Measurements from ENCODE around the gene BRINP2.
A peak's percentile ranks its signal among the peaks of the same experiment; 100 is the strongest.

BRINP2 gene

DNA sequence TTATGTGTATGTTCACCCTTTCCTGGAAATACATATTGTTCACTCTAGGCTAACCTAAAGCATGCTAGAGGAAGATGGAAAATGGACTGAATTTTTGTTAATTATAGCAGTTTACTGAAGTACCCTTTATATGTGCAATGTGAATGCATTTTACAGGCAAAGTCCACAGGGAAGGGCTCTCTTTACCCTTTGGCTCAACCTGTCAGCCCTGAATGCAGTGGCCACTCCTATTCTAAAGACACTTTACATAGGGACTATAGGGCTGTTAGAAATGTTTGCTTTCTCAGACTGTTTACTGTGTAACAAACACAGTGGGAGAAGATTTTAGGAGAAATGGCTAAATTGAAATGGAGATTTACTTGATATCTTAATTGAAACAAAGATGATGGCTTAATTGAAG lies 78.5 kb downstream of the BRINP2 start:
- DNase-seq (ENCODE audit: low spot score) = no peak

DNA sequence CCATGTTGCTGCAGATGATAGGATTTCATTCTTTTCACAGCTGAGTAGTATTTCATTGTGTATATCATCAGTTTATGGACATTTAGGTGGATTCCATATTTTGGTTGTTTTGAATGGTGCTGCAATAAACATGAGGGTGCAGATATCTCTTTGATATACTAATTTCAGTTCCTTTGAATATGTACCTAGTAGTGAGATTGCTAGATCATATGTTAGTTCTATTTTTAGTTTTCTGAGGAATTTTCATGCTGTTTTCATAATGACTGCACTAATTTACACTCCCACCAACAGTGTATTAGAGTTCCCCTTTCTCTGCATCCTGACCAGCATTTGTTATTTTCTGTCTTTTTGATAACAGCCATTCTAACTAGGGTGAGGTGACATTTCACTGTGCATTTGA lies 82.1 kb downstream of the BRINP2 start:
- TF ChIP-seq, protein P1, sequence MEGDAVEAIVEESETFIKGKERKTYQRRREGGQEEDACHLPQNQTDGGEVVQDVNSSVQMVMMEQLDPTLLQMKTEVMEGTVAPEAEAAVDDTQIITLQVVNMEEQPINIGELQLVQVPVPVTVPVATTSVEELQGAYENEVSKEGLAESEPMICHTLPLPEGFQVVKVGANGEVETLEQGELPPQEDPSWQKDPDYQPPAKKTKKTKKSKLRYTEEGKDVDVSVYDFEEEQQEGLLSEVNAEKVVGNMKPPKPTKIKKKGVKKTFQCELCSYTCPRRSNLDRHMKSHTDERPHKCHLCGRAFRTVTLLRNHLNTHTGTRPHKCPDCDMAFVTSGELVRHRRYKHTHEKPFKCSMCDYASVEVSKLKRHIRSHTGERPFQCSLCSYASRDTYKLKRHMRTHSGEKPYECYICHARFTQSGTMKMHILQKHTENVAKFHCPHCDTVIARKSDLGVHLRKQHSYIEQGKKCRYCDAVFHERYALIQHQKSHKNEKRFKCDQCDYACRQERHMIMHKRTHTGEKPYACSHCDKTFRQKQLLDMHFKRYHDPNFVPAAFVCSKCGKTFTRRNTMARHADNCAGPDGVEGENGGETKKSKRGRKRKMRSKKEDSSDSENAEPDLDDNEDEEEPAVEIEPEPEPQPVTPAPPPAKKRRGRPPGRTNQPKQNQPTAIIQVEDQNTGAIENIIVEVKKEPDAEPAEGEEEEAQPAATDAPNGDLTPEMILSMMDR (conservative IDR thresholded peaks at IDR 0.05; ENCODE audit: low read depth) = no peak
- POLR2A ChIA-PET (ENCODE audit: low non-redundant PET) = no interaction called here
- CTCF ChIA-PET = no interaction called here
- no peak for DNase-seq (ENCODE audit: low spot score)
- H3K27ac ChIP-seq = no peak overlapping the region

More for the DNA sequence above, 78.5 kb downstream of the BRINP2 start:
- CTCF ChIA-PET = no interaction called here
- POLR2A ChIA-PET (ENCODE audit: low non-redundant PET) = no interaction called here
- no peak overlapping the region for H3K27ac ChIP-seq
- TF ChIP-seq, protein P1 (conservative IDR thresholded peaks at IDR 0.05; ENCODE audit: low read depth) = no peak

DNA sequence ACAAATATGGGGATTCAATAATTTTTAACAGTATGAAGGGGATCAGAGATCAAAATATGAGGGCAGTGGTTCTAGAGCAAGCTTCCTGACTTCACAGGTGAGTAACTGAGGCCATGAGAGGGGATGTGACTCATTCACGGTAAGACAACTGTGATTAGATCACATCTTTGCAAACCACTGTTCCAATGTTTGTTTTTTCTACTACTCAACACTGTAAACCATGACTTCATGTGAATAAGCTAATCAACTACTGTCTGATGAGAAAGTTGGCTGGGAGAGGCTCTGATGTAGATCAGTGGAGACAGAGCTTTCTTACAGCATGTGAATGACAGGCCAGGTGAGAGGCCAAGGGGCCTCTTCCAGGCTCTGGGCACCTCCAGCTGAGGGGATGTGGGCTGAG lies 84.7 kb downstream of the BRINP2 start:
- POLR2A ChIA-PET (ENCODE audit: low non-redundant PET) = no interaction called here
- peak; percentile 81 for DNase-seq (ENCODE audit: low spot score)
- TF ChIP-seq, protein P1 (conservative IDR thresholded peaks at IDR 0.05; ENCODE audit: low read depth) = no peak
- no peak overlapping the region for H3K27ac ChIP-seq
- CTCF ChIA-PET = interaction anchor here (0.5 kb wide), 1 partner anchor 196 kb away, joined by 4 read pairs; no protein-coding TSS in a partner anchor

GRCh38 chr1:177256153-177257075 lies 85.7 kb downstream of the BRINP2 start:
- ChIA-PET POLR2A (ENCODE audit: low non-redundant PET) (no interaction called here), CTCF (interaction anchor here (0.5 kb wide), 1 partner anchor 195 kb away, joined by 4 read pairs; no protein-coding TSS in a partner anchor)
- peak; percentile 76 for DNase-seq (ENCODE audit: low spot score)
- TF ChIP-seq, protein P1 (conservative IDR thresholded peaks at IDR 0.05; ENCODE audit: low read depth) = no peak
- H3K27ac ChIP-seq = no peak overlapping the region

DNA sequence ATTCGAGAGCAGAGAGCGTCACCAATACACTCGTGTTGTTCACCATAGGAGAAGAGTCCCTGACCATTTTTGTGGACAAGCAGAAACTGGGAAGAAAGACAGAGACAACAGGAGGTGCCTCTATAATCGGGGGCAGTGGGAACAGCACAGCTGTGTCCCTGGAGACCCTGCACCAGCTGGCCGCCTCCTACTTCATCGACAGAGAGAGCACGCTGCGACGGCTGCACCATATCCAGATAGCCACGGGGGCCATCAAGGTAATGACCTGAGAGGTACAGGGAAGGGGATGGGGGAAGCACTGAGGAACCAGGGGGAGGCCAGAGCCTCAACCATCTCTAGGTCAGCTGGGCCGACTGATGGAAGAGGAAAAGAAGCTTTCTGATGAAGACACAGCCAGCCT lies 86.4 kb downstream of the BRINP2 start:
- DNase-seq (ENCODE audit: low spot score) = no peak
- H3K27ac ChIP-seq = no peak overlapping the region
- TF ChIP-seq, protein P1 (conservative IDR thresholded peaks at IDR 0.05; ENCODE audit: low read depth) = no peak
- CTCF ChIA-PET = no interaction called here
- POLR2A ChIA-PET (ENCODE audit: low non-redundant PET) = no interaction called here

- TF ChIP-seq, protein P1 (conservative IDR thresholded peaks at IDR 0.05; ENCODE audit: low read depth) = no peak
- ChIA-PET CTCF (no interaction called here), POLR2A (ENCODE audit: low non-redundant PET) (no interaction called here)
- no peak for DNase-seq (ENCODE audit: low spot score)
- H3K27ac ChIP-seq = no peak overlapping the region
Observed at GRCh38 chr1:177257576-177257975, 86.8 kb downstream of the BRINP2 start.
